Natural killer cell treated with Interleukin-12 subunit alpha and Interleukin-12 subunit beta and Interleukin-15 and Interleukin-18, amount 100 ng/mL, for 72 hours (primary cell): ENCODE results near the gene WNT16. TPM values are rescaled to one million over a fixed set of nuclear protein-coding genes. Genes with fewer than 3 reads are reported as not detected.
"Not testable (repeated sequence)": the region's sequence is repeated elsewhere in the genome, so short reads cannot be mapped to it uniquely, and the experiment has no call there.

Experiments used
- ATAC-seq, 2 donors: fragments of 150-1000 bp; cut with Tn5 transposase in 1 of 2; sonication (Bioruptor Pico), chemical (Tn5 transposase) in 1 of 2; 2 replicates each; pipeline ENCODE4 v1.10.0; 2021
- DNase-seq: peaks from one replicate; pipeline ENCODE4 v3.0.0; 2022; ENCODE audit warnings: low spot score
- H3K27ac Mint-ChIP-seq, 2 donors: 1 replicate in 1 of 2; 2 replicates in 1 of 2; pipeline ENCODE4 v1.8.0; 2022; ENCODE audit warnings: mixed read lengths in 2 of 2, mild to moderate bottlenecking in 1 of 2, moderate library complexity in 1 of 2
- H3K27me3 Mint-ChIP-seq, 2 donors: 1 replicate in 1 of 2; 2 replicates in 1 of 2; pipeline ENCODE4 v1.8.0; 2022; ENCODE audit warnings: mixed read lengths in 2 of 2
- H3K36me3 Mint-ChIP-seq: one replicate; pipeline ENCODE4 v1.8.0; 2022; ENCODE audit warnings: mixed read lengths
- H3K4me1 Mint-ChIP-seq, 2 donors: 1 replicate in 1 of 2; 2 replicates in 1 of 2; pipeline ENCODE4 v1.8.0; 2022; ENCODE audit warnings: low read depth in 2 of 2, mixed read lengths in 2 of 2, mild to moderate bottlenecking in 1 of 2
- H3K4me3 Mint-ChIP-seq: one replicate; pipeline ENCODE4 v1.8.0; 2022; ENCODE audit warnings: mixed read lengths
- H3K9me3 Mint-ChIP-seq: 2 replicates; pipeline ENCODE4 v1.8.0; 2022; ENCODE audit warnings: mixed read lengths
- total RNA-seq, 2 donors: library from RNA; stranded (reverse); gene quantifications; one replicate each; pipeline ENCODE4 v1.2.3, GENCODE V29; 2022

The WNT16 gene, protein sequence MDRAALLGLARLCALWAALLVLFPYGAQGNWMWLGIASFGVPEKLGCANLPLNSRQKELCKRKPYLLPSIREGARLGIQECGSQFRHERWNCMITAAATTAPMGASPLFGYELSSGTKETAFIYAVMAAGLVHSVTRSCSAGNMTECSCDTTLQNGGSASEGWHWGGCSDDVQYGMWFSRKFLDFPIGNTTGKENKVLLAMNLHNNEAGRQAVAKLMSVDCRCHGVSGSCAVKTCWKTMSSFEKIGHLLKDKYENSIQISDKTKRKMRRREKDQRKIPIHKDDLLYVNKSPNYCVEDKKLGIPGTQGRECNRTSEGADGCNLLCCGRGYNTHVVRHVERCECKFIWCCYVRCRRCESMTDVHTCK
- not detected for total RNA-seq

- ATAC-seq: peak; percentile 26 to 49
- H3K36me3 Mint-ChIP-seq: no peaks in the 10 kb centered on the region
- peaks cover 0 to 15% of the 10 kb centered on the region in 2 donors for H3K4me1 Mint-ChIP-seq
- DNase-seq: no peak
- H3K4me3 Mint-ChIP-seq: peak within 1 kb of the TSS; percentile 12
- no peak within 1 kb of the TSS for H3K27ac Mint-ChIP-seq
- peaks cover 44 to 60% of the 10 kb centered on the region in 2 donors for H3K27me3 Mint-ChIP-seq
- H3K9me3 Mint-ChIP-seq: no peaks in the 10 kb centered on the region
These were observed at the start of gene WNT16 for GRCh38 chr7:121328508-121329190. Gene WNT16, plus strand, starts transcription at chr7:121329000. Its CDS starts 293 bp downstream, at chr7:121329293.

GRCh38 chr7:121279060-121279620, 49.7 kb upstream of the WNT16 start:
- H3K27ac Mint-ChIP-seq: peak overlapping the region in 1 of 2 donors; percentile 5
- peaks cover 8% of the 10 kb centered on the region for H3K9me3 Mint-ChIP-seq
- peaks cover 11 to 34% of the 10 kb centered on the region in 2 donors for H3K27me3 Mint-ChIP-seq
- ATAC-seq (no peak), DNase-seq (no peak)
- H3K36me3 Mint-ChIP-seq: no peaks in the 10 kb centered on the region
- H3K4me3 Mint-ChIP-seq: peak overlapping the region; percentile 50
- H3K4me1 Mint-ChIP-seq: peaks cover 0 to 11% of the 10 kb centered on the region in 2 donors

DNA sequence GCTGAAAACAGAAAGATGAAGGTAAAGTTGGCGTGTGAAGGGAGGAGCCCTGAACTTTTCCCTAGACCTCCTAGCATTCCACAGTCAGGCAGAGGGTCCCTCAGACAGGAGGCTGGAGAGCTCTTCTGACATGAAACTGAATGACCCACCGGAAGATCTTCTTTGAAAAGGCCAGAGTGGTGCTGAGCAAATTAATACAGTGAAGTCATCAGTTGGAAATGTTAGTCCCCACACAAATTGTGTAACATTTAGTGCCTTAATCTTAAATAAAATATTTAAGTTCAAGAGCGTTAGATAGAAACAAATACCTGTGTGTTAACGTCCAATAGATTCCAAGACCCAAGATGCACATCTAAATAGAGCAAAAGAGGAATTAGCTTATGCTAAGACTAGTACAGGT, 49.0 kb upstream of the WNT16 start:
- H3K4me1 Mint-ChIP-seq: peaks cover 0 to 11% of the 10 kb centered on the region in 2 donors
- peaks cover 8% of the 10 kb centered on the region for H3K9me3 Mint-ChIP-seq
- H3K4me3 Mint-ChIP-seq: no peak overlapping the region
- no peak overlapping the region for H3K27ac Mint-ChIP-seq
- H3K36me3 Mint-ChIP-seq: no peaks in the 10 kb centered on the region
- ATAC-seq (no peak), DNase-seq (no peak)
- H3K27me3 Mint-ChIP-seq: peaks cover 12 to 34% of the 10 kb centered on the region in 2 donors

DNA sequence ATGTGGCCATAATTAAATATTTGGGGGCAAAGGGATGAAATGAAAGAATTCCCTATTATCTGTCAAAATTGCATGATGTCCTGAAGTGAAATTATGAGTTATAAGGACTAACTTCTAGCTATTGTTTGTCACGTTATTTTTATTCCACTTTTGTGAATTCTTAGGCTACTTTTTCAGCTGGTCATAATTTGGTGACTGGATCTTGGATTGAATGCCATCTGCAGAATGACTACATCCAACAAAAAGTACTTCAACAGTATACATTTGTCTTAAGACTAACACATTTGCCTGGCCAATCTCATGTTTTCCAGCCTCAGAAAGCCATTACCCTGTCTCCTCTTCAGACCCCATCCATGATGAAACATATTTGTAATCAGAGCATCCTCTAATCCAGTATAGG, 48.1 kb upstream of the WNT16 start:
- H3K9me3 Mint-ChIP-seq: peaks cover 13% of the 10 kb centered on the region
- ATAC-seq (no peak), DNase-seq (no peak)
- peaks cover 15 to 34% of the 10 kb centered on the region in 2 donors for H3K27me3 Mint-ChIP-seq
- H3K27ac Mint-ChIP-seq: no peak overlapping the region
- peaks cover 5% of the 10 kb centered on the region for H3K36me3 Mint-ChIP-seq
- H3K4me3 Mint-ChIP-seq: no peak overlapping the region
- H3K4me1 Mint-ChIP-seq: peaks cover 0 to 11% of the 10 kb centered on the region in 2 donors

- Mint-ChIP-seq H3K4me1 (peaks cover 0 to 11% of the 10 kb centered on the region in 2 donors), H3K36me3 (peaks cover 6% of the 10 kb centered on the region), H3K4me3 (no peak overlapping the region), H3K9me3 (peaks cover 9% of the 10 kb centered on the region), H3K27me3 (peaks cover 11 to 22% of the 10 kb centered on the region in 2 donors), H3K27ac (no peak overlapping the region)
- ATAC-seq (no peak), DNase-seq (no peak)
These were observed 46.7 kb upstream of the WNT16 start for GRCh38 chr7:121282129-121282528.

DNA sequence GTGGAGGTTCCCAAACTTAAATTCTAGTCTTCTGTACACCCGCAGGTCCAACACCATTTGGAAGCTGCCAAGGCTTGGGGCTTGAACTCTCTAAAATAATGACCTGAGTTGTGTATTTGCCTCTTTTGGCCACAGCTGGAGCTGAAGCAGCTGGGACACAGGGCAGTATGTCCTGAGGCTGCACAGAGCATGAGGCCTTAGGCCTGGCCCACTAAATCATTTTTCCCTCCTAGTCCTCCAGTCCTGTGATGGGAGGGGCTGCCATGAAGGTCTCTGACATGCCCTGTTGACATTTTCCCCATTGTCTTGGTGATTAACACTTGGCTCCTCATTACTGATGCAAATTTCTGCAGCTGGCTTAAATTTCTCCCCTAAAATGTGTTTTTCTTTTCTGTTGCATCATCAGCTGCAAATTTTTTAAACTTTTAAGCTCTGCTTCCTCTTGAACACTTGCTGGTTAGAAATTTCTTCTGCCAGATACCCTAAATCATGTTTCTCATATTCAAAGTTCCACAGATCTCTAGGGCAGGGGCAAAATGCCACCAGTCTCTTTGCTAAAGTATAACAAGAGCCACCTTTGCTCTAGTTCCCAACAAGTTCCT, 43.6 kb upstream of the WNT16 start:
- Mint-ChIP-seq H3K36me3 (peaks cover 6% of the 10 kb centered on the region), H3K27ac (no peak overlapping the region), H3K9me3 (peaks cover 6% of the 10 kb centered on the region), H3K4me1 (no peaks in the 10 kb centered on the region), H3K27me3 (peaks cover 0 to 5% of the 10 kb centered on the region in 2 donors), H3K4me3 (no peak overlapping the region)
- DNase-seq (no peak), ATAC-seq (no peak)

DNA sequence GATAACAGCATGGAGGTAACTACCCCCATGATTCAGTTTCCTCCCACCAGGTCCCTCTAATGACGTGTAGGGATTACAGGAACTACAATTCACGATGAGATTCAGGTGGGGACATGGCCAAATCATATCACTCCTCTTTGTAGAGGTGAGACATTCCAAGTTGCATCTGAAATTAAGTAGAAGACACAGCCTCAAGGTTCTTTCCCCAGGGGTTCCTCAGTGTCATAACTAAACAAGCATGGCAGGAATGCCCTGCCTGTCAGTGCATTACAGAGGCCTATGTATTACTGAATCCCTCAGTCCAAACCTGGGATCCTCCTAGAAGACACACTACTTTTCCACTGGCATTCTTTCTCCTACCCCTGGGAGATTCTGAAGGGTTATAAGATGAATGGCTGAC, 42.6 kb upstream of the WNT16 start:
- H3K27ac Mint-ChIP-seq: no peak overlapping the region

DNA sequence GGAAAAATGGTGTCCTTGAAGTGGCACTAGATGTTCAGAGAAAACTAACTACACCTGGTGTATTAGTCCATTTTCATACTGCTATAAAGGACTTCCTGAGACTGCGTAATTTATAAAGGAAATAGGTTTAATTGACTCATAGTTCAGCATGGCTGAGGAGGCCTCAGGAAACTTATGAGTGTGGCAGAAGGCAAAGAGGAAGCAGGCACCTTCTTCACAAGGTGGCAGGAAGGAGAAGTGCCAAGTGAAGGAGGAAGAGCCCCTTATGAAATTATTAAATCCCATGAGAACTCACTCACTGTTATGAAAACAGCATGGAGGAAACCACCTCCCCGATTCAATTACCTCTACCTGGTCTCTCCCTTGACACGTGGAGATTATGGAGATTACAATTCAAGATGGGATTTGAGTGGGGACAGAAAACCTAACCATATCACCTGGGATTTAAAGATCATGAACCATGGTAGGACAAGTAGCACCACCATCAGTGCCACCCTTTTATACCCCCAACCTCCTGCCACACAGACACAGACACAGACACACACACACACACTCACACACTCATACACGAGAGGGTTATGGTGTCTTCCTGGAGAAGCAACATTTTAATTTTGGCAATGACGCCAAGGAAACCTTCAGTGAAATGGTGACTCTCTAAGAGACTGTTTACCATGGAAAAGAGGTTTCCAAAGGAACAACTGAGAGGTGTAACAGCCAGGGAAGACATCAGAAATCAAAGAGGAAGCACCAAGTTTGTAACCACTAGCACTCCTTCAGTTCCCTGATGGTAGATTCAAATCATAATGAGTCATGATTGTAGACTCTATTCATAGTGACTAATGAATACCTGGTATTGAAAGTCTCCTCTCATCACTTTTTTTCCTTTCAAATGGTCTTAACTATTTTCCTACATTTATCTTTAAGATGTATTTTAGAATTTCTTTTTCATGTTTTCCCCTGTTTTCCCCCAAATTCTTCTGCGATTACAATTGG, 41.8 kb upstream of the WNT16 start:
- peaks cover 9 to 10% of the 10 kb centered on the region in 2 donors for H3K27me3 Mint-ChIP-seq
- H3K4me3 Mint-ChIP-seq: no peak overlapping the region
- H3K4me1 Mint-ChIP-seq: no peaks in the 10 kb centered on the region
- DNase-seq (no peak), ATAC-seq (no peak)
- peaks cover 6% of the 10 kb centered on the region for H3K36me3 Mint-ChIP-seq
- H3K27ac Mint-ChIP-seq: no peak overlapping the region
- peaks cover 10% of the 10 kb centered on the region for H3K9me3 Mint-ChIP-seq

More for the DNA sequence above, 42.6 kb upstream of the WNT16 start:
- Mint-ChIP-seq H3K4me1 (no peaks in the 10 kb centered on the region), H3K9me3 (peaks cover 6% of the 10 kb centered on the region), H3K4me3 (no peak overlapping the region), H3K27me3 (peaks cover 1 to 5% of the 10 kb centered on the region in 2 donors), H3K36me3 (peaks cover 6% of the 10 kb centered on the region)
- no peak for ATAC-seq
- no peak for DNase-seq

DNA sequence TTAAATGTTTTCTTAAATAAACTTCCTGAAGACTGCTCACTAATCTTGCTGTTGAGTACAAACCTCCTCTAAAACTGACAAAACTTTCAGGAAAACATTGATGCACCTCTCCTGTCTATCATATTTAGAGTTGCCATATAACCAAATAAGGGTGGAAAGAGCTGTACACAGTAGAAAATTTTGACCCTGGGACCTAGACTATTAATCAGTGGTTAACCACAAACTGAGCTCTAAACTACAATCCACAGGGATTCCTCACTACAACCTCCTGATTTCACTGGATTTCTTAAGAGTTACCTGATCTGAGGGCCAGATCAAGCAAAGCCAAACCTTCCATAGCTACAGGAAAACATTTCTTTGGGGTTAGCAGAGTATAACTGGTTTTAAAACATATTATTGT, 39.9 kb upstream of the WNT16 start:
- Mint-ChIP-seq H3K4me3 (no peak overlapping the region), H3K9me3 (peaks cover 13% of the 10 kb centered on the region), H3K27me3 (peaks cover 16 to 18% of the 10 kb centered on the region in 2 donors), H3K36me3 (peaks cover 6% of the 10 kb centered on the region), H3K27ac (no peak overlapping the region), H3K4me1 (no peaks in the 10 kb centered on the region)
- no peak for DNase-seq
- no peak for ATAC-seq

DNA sequence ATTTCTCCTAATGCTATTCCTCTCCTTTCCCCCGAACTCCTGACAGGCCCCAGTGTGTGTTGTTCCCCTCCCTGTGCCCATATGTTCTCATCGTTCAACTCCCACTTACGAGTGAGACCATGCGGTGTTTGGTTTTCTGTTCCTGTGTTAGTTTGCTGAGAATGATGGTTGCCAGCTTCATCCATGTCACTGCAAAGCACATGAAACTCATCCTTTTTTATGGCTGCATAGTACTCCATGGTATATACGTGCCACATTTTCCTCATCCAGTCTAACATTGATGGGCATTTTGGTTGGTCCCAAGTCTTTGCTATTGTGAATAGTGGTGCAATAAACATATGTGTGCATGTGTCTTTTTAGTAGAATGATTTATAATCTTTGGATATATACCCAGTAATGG, 38.9 kb upstream of the WNT16 start:
- DNase-seq, H3K4me1 Mint-ChIP-seq, H3K4me3 Mint-ChIP-seq, ATAC-seq, H3K27ac Mint-ChIP-seq, H3K36me3 Mint-ChIP-seq: not testable (repeated sequence)
- H3K9me3 Mint-ChIP-seq: peaks cover 15% of the 10 kb centered on the region
- peaks cover 15 to 22% of the 10 kb centered on the region in 2 donors for H3K27me3 Mint-ChIP-seq

DNA sequence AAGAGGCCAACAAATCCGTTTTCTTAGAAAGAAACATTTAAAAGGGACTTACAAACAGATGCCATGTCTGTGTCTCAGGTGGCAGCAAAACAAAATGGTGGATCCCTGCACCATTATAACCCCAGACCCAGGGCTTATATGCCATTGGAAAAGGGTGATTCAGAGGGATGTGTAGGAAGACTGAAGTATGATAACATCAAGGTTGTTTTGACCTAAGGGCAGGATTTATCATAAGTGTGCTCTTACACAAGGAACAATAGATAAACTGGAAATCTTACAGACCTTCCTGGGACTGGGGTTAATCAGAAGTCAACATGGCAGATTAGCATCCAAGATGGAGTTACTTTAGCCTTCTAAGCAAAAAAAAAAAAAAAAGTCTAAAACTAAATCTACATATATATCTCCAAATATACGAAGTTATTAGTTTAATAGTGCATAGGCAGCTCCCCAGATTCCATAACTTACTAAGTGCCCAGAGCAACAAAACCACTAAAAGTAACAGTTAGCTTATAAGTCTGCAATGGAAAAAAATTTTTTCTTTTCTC, 34.3 kb upstream of the WNT16 start:
- Mint-ChIP-seq H3K36me3 (no peaks in the 10 kb centered on the region), H3K27ac (no peak overlapping the region), H3K4me1 (no peaks in the 10 kb centered on the region), H3K27me3 (peaks cover 12 to 22% of the 10 kb centered on the region in 2 donors), H3K9me3 (peaks cover 9% of the 10 kb centered on the region), H3K4me3 (no peak overlapping the region)
- ATAC-seq: no peak
- DNase-seq: no peak

- DNase-seq: no peak
- H3K4me3 Mint-ChIP-seq: no peak overlapping the region
- no peak for ATAC-seq
- H3K27me3 Mint-ChIP-seq: peaks cover 15 to 25% of the 10 kb centered on the region in 2 donors
- H3K4me1 Mint-ChIP-seq: no peaks in the 10 kb centered on the region
- H3K9me3 Mint-ChIP-seq: peaks cover 2% of the 10 kb centered on the region
- no peak overlapping the region for H3K27ac Mint-ChIP-seq
- no peaks in the 10 kb centered on the region for H3K36me3 Mint-ChIP-seq
These were observed 31.0 kb upstream of the WNT16 start for GRCh38 chr7:121297843-121298242.
